Tibial nerve (tissue), 4 donors: ENCODE measurements around the gene SEMA3B.

Experiments
- EP300 ChIP-seq, 2 donors: sonication (generic); formaldehyde crosslinking; IDR thresholded peaks; one replicate each; pipeline ENCODE4 v1.6.1; 2017; ENCODE audit warnings: antibody characterized with exemption in 2 of 2, mild to moderate bottlenecking in 1 of 2
- POLR2A ChIP-seq, 2 donors: fragments of 450-650 bp; IDR thresholded peaks; one replicate each; pipeline ENCODE4 v1.6.1; 2017; ENCODE audit warnings: antibody characterized with exemption in 2 of 2, mild to moderate bottlenecking in 2 of 2, moderate library complexity in 2 of 2
- TF ChIP-seq, protein P1 (sequence below), 5 experiments: fragments of 200-600 bp in 3 of 5; fragments of 450-650 bp in 2 of 5; sonication (generic) in 3 of 5; IDR thresholded peaks; one replicate each; pipeline ENCODE4 v1.5.1; 2016 to 2019; ENCODE audit warnings: antibody characterized with exemption in 5 of 5, mild to moderate bottlenecking in 3 of 5, moderate library complexity in 2 of 5

DNA sequence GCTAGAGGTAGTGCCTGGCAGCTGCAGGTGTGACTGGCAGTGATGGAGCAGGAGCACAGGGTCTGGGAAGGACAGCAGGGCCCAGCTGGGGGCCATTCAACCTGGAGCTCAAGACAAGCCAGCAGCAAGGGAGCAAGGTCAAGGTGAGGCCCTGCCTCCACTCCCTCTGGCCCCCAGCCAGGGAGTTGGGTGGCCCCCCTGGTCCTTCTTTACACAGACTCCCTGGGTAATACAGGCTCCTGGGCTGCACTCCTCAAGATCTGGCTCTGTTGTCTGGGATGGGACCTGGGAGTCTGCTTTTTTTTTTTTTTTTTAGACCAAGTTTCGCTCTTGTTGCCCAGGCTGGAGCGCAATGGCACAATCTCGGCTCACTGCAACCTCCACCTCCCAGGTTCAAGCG is 18.4 kb upstream of the SEMA3B start:
- TF ChIP-seq, protein P1, sequence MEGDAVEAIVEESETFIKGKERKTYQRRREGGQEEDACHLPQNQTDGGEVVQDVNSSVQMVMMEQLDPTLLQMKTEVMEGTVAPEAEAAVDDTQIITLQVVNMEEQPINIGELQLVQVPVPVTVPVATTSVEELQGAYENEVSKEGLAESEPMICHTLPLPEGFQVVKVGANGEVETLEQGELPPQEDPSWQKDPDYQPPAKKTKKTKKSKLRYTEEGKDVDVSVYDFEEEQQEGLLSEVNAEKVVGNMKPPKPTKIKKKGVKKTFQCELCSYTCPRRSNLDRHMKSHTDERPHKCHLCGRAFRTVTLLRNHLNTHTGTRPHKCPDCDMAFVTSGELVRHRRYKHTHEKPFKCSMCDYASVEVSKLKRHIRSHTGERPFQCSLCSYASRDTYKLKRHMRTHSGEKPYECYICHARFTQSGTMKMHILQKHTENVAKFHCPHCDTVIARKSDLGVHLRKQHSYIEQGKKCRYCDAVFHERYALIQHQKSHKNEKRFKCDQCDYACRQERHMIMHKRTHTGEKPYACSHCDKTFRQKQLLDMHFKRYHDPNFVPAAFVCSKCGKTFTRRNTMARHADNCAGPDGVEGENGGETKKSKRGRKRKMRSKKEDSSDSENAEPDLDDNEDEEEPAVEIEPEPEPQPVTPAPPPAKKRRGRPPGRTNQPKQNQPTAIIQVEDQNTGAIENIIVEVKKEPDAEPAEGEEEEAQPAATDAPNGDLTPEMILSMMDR (IDR thresholded peaks at IDR 0.05) = no peak
- TF ChIP-seq POLR2A (IDR thresholded peaks at IDR 0.05) = no peak
- no peak for TF ChIP-seq EP300 (IDR thresholded peaks at IDR 0.05)
